Neural cell (in vitro differentiated cells): Measurements from ENCODE around the gene MSI2. TPM values are rescaled to one million over a fixed set of nuclear protein-coding genes. Genes with fewer than 3 reads are reported as not detected.

Source experiments
- H2AFZ ChIP-seq: fragments of 200-600, 300-800 bp; sonication (generic), shearing (Covaris generic); 2 replicates; pipeline ENCODE4 v1.6.0; 2014; ENCODE audit warnings: low read depth, mild to moderate bottlenecking, antibody characterized with exemption, low read length, moderate library complexity
- H3F3A ChIP-seq: fragments of 200-600 bp; shearing (Covaris generic); 2 replicates; pipeline ENCODE4 v1.6.1; 2016; ENCODE audit warnings: mild to moderate bottlenecking, moderate library complexity, mixed read lengths, antibody characterized with exemption, low read length; ENCODE audit not compliant: insufficient read depth, poor library complexity, severe bottlenecking
- H3K27ac ChIP-seq: fragments of 200-600, 300-800 bp; sonication (generic), shearing (Covaris generic); 2 replicates; pipeline ENCODE4 v1.5.1; 2014; ENCODE audit warnings: mild to moderate bottlenecking, low read length, moderate library complexity
- H3K27me3 ChIP-seq: fragments of 300-800, 200-600 bp; sonication (generic), shearing (Covaris generic); 2 replicates; pipeline ENCODE4 v1.6.0; 2014; ENCODE audit warnings: mild to moderate bottlenecking, low read depth, low read length, moderate library complexity; ENCODE audit not compliant: insufficient read depth
- H3K36me3 ChIP-seq: fragments of 300-800, 200-600 bp; sonication (generic), shearing (Covaris generic); 2 replicates; pipeline ENCODE4 v1.5.1; 2014; ENCODE audit warnings: mild to moderate bottlenecking, antibody characterized with exemption, low read length, moderate library complexity; ENCODE audit not compliant: insufficient read depth
- H3K4me2 ChIP-seq: fragments of 300-800, 200-600 bp; sonication (generic), shearing (Covaris generic); 2 replicates; pipeline ENCODE4 v1.6.0; 2014; ENCODE audit warnings: mild to moderate bottlenecking, low read length
- H3K4me3 ChIP-seq: fragments of 300-800, 200-600 bp; sonication (generic), shearing (Covaris generic); 2 replicates; pipeline ENCODE4 v1.5.1; 2014; ENCODE audit warnings: mild to moderate bottlenecking, low read length, moderate library complexity
- H3K79me2 ChIP-seq: fragments of 200-600 bp; shearing (Covaris generic); replicated peaks from 2 replicates; pipeline ENCODE4 v1.6.0; 2014; ENCODE audit warnings: mild to moderate bottlenecking, low read length, moderate library complexity; ENCODE audit not compliant: insufficient read depth
- H3K9ac ChIP-seq: fragments of 300-800, 200-600 bp; sonication (generic), shearing (Covaris generic); 2 replicates; pipeline ENCODE4 v1.6.1; 2016; ENCODE audit warnings: mild to moderate bottlenecking, low read length, mixed read lengths
- H3K9me2 ChIP-seq: fragments of 200-600 bp; shearing (Covaris generic); 2 replicates; pipeline ENCODE4 v1.6.1; 2016; ENCODE audit warnings: mild to moderate bottlenecking, low read length, mixed read lengths; ENCODE audit not compliant: insufficient read depth
- H3K9me3 ChIP-seq: fragments of 200-600, 300-800 bp; sonication (generic), shearing (Covaris generic); 2 replicates; pipeline ENCODE4 v1.6.1; 2016; ENCODE audit warnings: mild to moderate bottlenecking, mixed run types, low read length, moderate library complexity, mixed read lengths
- H4K20me1 ChIP-seq: fragments of 200-600 bp; shearing (Covaris generic); 2 replicates; pipeline ENCODE4 v1.6.1; 2016; ENCODE audit warnings: mild to moderate bottlenecking, mixed run types; ENCODE audit not compliant: insufficient read depth
- CTCF ChIP-seq: fragments of 450-650 bp; IDR thresholded peaks from 2 replicates; pipeline ENCODE4 v1.5.1; 2014; ENCODE audit warnings: antibody characterized with exemption, mild to moderate bottlenecking, moderate library complexity; ENCODE audit not compliant: poor library complexity, severe bottlenecking
- EP300 ChIP-seq: fragments of 450-650 bp; conservative IDR thresholded peaks from 2 replicates; pipeline ENCODE4 v1.6.1; 2014; ENCODE audit warnings: antibody characterized with exemption, mild to moderate bottlenecking, moderate library complexity; ENCODE audit not compliant: poor library complexity, severe bottlenecking
- EZH2 ChIP-seq: fragments of 200-600, 300-800 bp; shearing (Covaris generic), sonication (generic); IDR thresholded peaks from 2 replicates; pipeline ENCODE4 v1.6.1; 2014; ENCODE audit warnings: antibody characterized with exemption, low read length, borderline replicate concordance, mild to moderate bottlenecking; ENCODE audit not compliant: insufficient read depth, poor library complexity, severe bottlenecking
- MXI1 ChIP-seq: fragments of 450-650 bp; conservative IDR thresholded peaks from 2 replicates; pipeline ENCODE4 v1.6.1; 2014; ENCODE audit warnings: antibody characterized with exemption, mild to moderate bottlenecking; ENCODE audit not compliant: poor library complexity, severe bottlenecking
- POLR2AphosphoS5 ChIP-seq: IDR thresholded peaks from 2 replicates; pipeline ENCODE4 v1.6.1; 2012
- RAD21 ChIP-seq: fragments of 450-650 bp; conservative IDR thresholded peaks from 2 replicates; pipeline ENCODE4 v1.6.1; 2014; ENCODE audit warnings: antibody characterized with exemption, mild to moderate bottlenecking, moderate library complexity
- REST ChIP-seq: IDR thresholded peaks from 2 replicates; pipeline ENCODE4 v1.6.1; 2012; ENCODE audit warnings: borderline replicate concordance
- SMC3 ChIP-seq: fragments of 450-650 bp; conservative IDR thresholded peaks from 2 replicates; pipeline ENCODE4 v1.6.1; 2014; ENCODE audit warnings: antibody characterized with exemption, mild to moderate bottlenecking, moderate library complexity; ENCODE audit not compliant: poor library complexity
- TAF1 ChIP-seq: IDR thresholded peaks from 2 replicates; pipeline ENCODE4 v1.6.1; 2012; ENCODE audit warnings: low read depth
- polyA plus RNA-seq: library from polyadenylated mRNA; depleted of rRNA; stranded (reverse); fragments of >200 nt; gene quantifications from 2 replicates; pipeline ENCODE4 v1.2.3, GENCODE V29; 2014

Gene MSI2
- polyA plus RNA-seq, 1 donor from 2014 or later = 61.4 TPM

GRCh38 chr17:57261084-57261461 is 4.8 kb downstream of the MSI2 start:
- TF ChIP-seq SMC3 = no peak
- TF ChIP-seq TAF1 = no peak
- no peak for TF ChIP-seq CTCF
- no peak for TF ChIP-seq REST
- TF ChIP-seq RAD21 = no peak
- TF ChIP-seq EP300 = no peak
- no peak for TF ChIP-seq EZH2
- TF ChIP-seq MXI1 = no peak
- no peak for TF ChIP-seq POLR2AphosphoS5
- peaks cover 91% of the 10 kb centered on the region for H3K79me2 ChIP-seq
- H3K9ac ChIP-seq = no peak overlapping the region
- no peaks in the 10 kb centered on the region for H3K9me3 ChIP-seq
- H3F3A ChIP-seq = no peaks in the 10 kb centered on the region
- H4K20me1 ChIP-seq = no peaks in the 10 kb centered on the region
- H2AFZ ChIP-seq = no peak overlapping the region
- no peaks in the 10 kb centered on the region for H3K9me2 ChIP-seq
- H3K4me3 ChIP-seq = peak overlapping the region; percentile 71
- no peak overlapping the region for H3K27ac ChIP-seq
- peaks cover 16% of the 10 kb centered on the region for H3K36me3 ChIP-seq
- H3K4me2 ChIP-seq = peak overlapping the region; percentile 62
- H3K27me3 ChIP-seq = no peaks in the 10 kb centered on the region

- Histone ChIP-seq H3K27ac (no peak overlapping the region), H3K4me3 (peak overlapping the region; percentile 41), H4K20me1 (no peaks in the 10 kb centered on the region), H2AFZ (no peak overlapping the region), H3K36me3 (peaks cover 24% of the 10 kb centered on the region), H3K9me2 (no peaks in the 10 kb centered on the region), H3K9me3 (no peaks in the 10 kb centered on the region), H3K4me2 (no peak overlapping the region), H3K9ac (no peak overlapping the region), H3F3A (no peaks in the 10 kb centered on the region), H3K79me2 (peaks cover 97% of the 10 kb centered on the region), H3K27me3 (no peaks in the 10 kb centered on the region)
- TF ChIP-seq TAF1 (no peak), POLR2AphosphoS5 (no peak), REST (no peak), SMC3 (no peak), CTCF (no peak), EP300 (no peak)
Observed at GRCh38 chr17:57262557-57262956, 6.2 kb downstream of the MSI2 start.
